A673 (cell line): ENCODE measurements around the gene CPNE1. TPM values are rescaled to one million over a fixed set of nuclear protein-coding genes. Genes with fewer than 3 reads are reported as not detected.
A peak's percentile ranks its signal among the peaks of the same experiment; 100 is the strongest.

Source experiments
- BruUV-seq: library from RNA; stranded (reverse); fragments of 400-500 nt; replicated peaks from 2 replicates; lab custom pipeline; 2021; lab: Mats Ljungman, UMichigan
- CTCF ChIA-PET: fragments of 300-600 bp; sonication (Branson Sonifier 250); formaldehyde crosslinking; loops from one replicate; lab custom pipeline; 2022; ENCODE audit warnings: antibody characterized with exemption; lab: Charles Lee
- POLR2A ChIA-PET: fragments of 300-600 bp; sonication (Branson Sonifier 250); formaldehyde crosslinking; loops from one replicate; lab custom pipeline; 2022; ENCODE audit warnings: antibody characterized with exemption; ENCODE audit not compliant: low non-redundant PET; lab: Charles Lee
- DNase-seq: peaks from one replicate; pipeline ENCODE4 v3.0.0-alpha.2; 2015; ENCODE audit warnings: low spot score
- H3K27ac ChIP-seq: fragments of 200-600 bp; sonication (generic); 2 replicates; pipeline ENCODE4 v1.5.1; 2016; ENCODE audit warnings: mixed run types, low read depth, mild to moderate bottlenecking, mixed read lengths, antibody characterized with exemption, low read length; ENCODE audit not compliant: poor library complexity, severe bottlenecking
- H3K27me3 ChIP-seq: fragments of 200-600 bp; sonication (generic); replicated peaks from 2 replicates; pipeline ENCODE4 v1.6.1; 2017; ENCODE audit warnings: mixed run types, low read depth, mild to moderate bottlenecking, mixed read lengths, antibody characterized with exemption, low read length; ENCODE audit not compliant: insufficient read depth, poor library complexity
- H3K36me3 ChIP-seq: fragments of 200-600 bp; sonication (generic); 2 replicates; pipeline ENCODE4 v1.6.1; 2016; ENCODE audit warnings: mixed run types, mild to moderate bottlenecking, mixed read lengths, antibody characterized with exemption, low read length; ENCODE audit not compliant: insufficient read depth, poor library complexity, severe bottlenecking
- H3K4me1 ChIP-seq: fragments of 200-600 bp; sonication (generic); 2 replicates; pipeline ENCODE4 v1.6.1; 2017; ENCODE audit warnings: mixed run types, mild to moderate bottlenecking, mixed read lengths, antibody characterized with exemption, low read length; ENCODE audit not compliant: insufficient read depth, poor library complexity, severe bottlenecking
- H3K4me3 ChIP-seq: fragments of 200-600 bp; sonication (generic); 2 replicates; pipeline ENCODE4 v1.5.1; 2016; ENCODE audit warnings: low read depth, mixed run types, mild to moderate bottlenecking, mixed read lengths, low read length; ENCODE audit not compliant: poor library complexity, severe bottlenecking
- H3K9me3 ChIP-seq: fragments of 200-600 bp; sonication (generic); 2 replicates; pipeline ENCODE4 v1.6.1; 2016; ENCODE audit warnings: mixed run types, low read depth, mild to moderate bottlenecking, mixed read lengths, antibody characterized with exemption, low read length; ENCODE audit not compliant: poor library complexity, severe bottlenecking
- EZH2 ChIP-seq: fragments of 200-600 bp; sonication (generic); IDR thresholded peaks from 2 replicates; pipeline ENCODE4 v1.6.1; 2017; ENCODE audit warnings: borderline replicate concordance, low read depth, mild to moderate bottlenecking, mixed read lengths, antibody characterized with exemption, low read length; ENCODE audit not compliant: poor library complexity, severe bottlenecking
- intact Hi-C: fragments of 100-400 bp; cut with micrococcal nuclease; formaldehyde crosslinking; loops from one replicate; pipeline ENCODE4 v1.10.0; 2022; ENCODE audit not compliant: unreplicated experiment
- total RNA-seq: library from RNA; stranded (reverse); gene quantifications from 2 replicates; pipeline ENCODE4 v1.2.3, GENCODE V29; 2021
- TF ChIP-seq, protein P1 (sequence below): fragments of 300-800, 200-600 bp; sonication (generic); conservative IDR thresholded peaks from 2 replicates; pipeline ENCODE4 v1.5.1; 2017; ENCODE audit warnings: low read depth, mild to moderate bottlenecking, antibody characterized with exemption, low read length, moderate library complexity, mixed read lengths

CPNE1 gene
- total RNA-seq, 1 experiment from 2014 or later = 273 TPM

DNA sequence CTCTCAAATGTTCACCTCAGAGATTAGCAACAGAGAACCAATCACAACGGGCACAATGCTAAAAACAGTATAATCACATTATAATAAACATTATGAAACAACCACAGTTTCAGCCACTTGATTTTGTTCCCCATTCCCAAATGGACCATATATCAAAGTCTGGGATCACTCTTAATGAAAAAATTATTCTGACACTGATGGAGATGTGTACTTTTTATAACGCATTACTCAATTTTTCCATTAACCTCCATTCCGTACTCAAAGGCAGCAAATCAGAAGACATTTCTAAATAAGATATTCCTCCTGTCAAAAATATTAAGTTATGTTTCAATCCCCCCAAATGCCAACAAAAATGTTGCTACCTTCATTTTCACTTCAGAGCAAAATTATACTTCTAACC is 2.8 kb downstream of the CPNE1 start:
- Histone ChIP-seq H3K9me3 (no peaks in the 10 kb centered on the region), H3K27me3 (no peaks in the 10 kb centered on the region), H3K4me3 (peak overlapping the region; percentile 69), H3K27ac (peak overlapping the region; percentile 38), H3K4me1 (peaks cover 28% of the 10 kb centered on the region), H3K36me3 (no peaks in the 10 kb centered on the region)
- no peak for DNase-seq
- intact Hi-C loops = no loop called here
- CTCF ChIA-PET = no interaction called here
- BruUV-seq = no TSS peak
- no peak for TF ChIP-seq EZH2
- TF ChIP-seq, protein P1, sequence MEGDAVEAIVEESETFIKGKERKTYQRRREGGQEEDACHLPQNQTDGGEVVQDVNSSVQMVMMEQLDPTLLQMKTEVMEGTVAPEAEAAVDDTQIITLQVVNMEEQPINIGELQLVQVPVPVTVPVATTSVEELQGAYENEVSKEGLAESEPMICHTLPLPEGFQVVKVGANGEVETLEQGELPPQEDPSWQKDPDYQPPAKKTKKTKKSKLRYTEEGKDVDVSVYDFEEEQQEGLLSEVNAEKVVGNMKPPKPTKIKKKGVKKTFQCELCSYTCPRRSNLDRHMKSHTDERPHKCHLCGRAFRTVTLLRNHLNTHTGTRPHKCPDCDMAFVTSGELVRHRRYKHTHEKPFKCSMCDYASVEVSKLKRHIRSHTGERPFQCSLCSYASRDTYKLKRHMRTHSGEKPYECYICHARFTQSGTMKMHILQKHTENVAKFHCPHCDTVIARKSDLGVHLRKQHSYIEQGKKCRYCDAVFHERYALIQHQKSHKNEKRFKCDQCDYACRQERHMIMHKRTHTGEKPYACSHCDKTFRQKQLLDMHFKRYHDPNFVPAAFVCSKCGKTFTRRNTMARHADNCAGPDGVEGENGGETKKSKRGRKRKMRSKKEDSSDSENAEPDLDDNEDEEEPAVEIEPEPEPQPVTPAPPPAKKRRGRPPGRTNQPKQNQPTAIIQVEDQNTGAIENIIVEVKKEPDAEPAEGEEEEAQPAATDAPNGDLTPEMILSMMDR = no peak
- POLR2A ChIA-PET = no interaction called here

DNA sequence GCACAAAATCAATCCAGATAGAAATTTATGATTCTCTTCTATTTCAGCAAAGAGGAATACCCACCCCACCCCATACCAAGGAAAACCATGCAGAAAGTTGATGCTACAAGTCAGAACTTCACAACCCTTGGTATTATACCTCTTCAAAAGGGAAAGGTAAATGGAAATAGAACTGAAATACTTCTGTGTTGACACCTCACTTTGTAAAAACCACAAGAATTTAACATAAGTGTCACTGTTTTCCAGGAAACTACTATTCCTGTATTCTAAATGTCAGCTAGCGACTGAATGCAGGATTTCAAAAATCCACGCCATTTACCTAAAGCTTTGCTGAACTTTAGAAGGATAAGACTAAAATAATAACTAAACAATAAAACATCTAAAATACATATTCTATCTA is 3.6 kb downstream of the CPNE1 start:
- Histone ChIP-seq H3K27ac (no peak overlapping the region), H3K27me3 (no peaks in the 10 kb centered on the region), H3K4me3 (peak overlapping the region; percentile 69), H3K36me3 (peaks cover 8% of the 10 kb centered on the region), H3K9me3 (no peaks in the 10 kb centered on the region), H3K4me1 (peaks cover 29% of the 10 kb centered on the region)
- ChIA-PET POLR2A (interaction anchor here (0.6 kb wide), 1 partner anchor 108 kb away, joined by 3 read pairs; no protein-coding TSS in a partner anchor), CTCF (no interaction called here)
- TF ChIP-seq EZH2 = no peak
- TF ChIP-seq, protein P1 = no peak
- intact Hi-C loops = no loop called here
- BruUV-seq = no TSS peak
- DNase-seq = no peak

DNA sequence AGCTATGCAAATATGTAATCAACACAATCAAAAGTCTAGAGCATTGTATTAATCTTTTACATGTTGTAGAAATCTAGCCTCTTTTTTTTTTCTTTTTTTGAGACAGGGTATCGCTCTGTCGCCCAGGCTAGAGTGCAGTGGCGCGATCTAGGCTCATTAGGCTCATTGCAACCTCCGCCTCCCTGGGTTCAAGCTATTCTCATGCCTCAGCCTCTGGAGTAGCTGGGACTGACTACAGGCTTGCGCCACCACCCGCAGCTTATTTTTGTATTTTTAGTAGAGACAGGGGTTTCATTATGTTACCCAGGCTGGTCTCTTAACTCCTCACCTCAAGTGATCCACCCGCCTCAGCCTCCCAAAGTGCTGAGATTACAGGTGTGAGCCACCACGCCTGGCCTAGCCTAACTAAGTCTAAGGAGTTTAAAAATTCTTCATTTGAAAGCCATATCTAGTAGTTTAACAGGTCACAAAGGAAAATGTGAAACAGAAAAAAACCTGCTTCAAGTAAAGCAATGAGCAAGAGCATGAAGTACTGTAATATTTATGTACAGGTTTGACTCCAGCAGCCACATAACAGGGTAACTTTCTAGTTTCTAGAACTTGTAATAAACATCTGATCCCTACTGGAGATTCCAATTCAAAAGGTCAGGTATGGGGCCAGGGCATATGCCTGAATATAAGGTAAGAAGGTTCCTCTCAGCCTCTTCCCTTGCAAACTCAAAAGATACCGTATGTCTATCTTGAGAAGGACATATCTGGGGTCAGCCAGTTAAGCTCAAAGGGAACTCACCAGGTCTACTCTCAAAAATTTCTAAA is 4.4 kb downstream of the CPNE1 start:
- ChIA-PET CTCF (no interaction called here), POLR2A (no interaction called here)
- intact Hi-C loops = no loop called here
- Histone ChIP-seq H3K9me3 (no peaks in the 10 kb centered on the region), H3K4me3 (no peak overlapping the region), H3K27ac (no peak overlapping the region), H3K36me3 (peaks cover 13% of the 10 kb centered on the region), H3K27me3 (no peaks in the 10 kb centered on the region), H3K4me1 (peaks cover 29% of the 10 kb centered on the region)
- no peak for TF ChIP-seq EZH2
- TF ChIP-seq, protein P1 = no peak
- no peak for DNase-seq
- BruUV-seq = no TSS peak
